22Rv1 (cell line): ENCODE results near the gene FBXL13.

Experiments used
- CTCF ChIP-seq: fragments of 450-650 bp; IDR thresholded peaks from 2 replicates; pipeline ENCODE4 v1.5.1; 2017; ENCODE audit warnings: mild to moderate bottlenecking
- ZFX ChIP-seq: fragments of 450-650 bp; IDR thresholded peaks from 2 replicates; pipeline ENCODE4 v1.6.1; 2017; ENCODE audit warnings: antibody characterized with exemption, borderline replicate concordance

GRCh38 chr7:103037476-103037822, 37.1 kb downstream of the FBXL13 start:
- TF ChIP-seq CTCF (no peak), ZFX (no peak)
